ENCODE data around the gene GDE1. TPM values are rescaled to one million over a fixed set of nuclear protein-coding genes. Genes with fewer than 3 reads are reported as not detected.

The GDE1 gene
- total and polyA plus RNA-seq, 9 of the 15 experiments (the other 6 are each of a cell fraction or from before 2014, with no cell fraction given), result 18.8 to 40.5 (median 22.3) TPM

- no TSS peak for BruUV-seq (replicated peaks)
- Histone ChIP-seq H3K36me3 (ENCODE audit: control insufficient read depth, insufficient read depth, low read length) (no peaks in the 10 kb centered on the region), H3K27ac (ENCODE audit: extremely low read depth, low read depth, low read length) (no peak overlapping the region), H3K4me1 (replicated peaks in 1 of 2; ENCODE audit: control insufficient read depth in 2 of 2, insufficient read depth in 2 of 2, low read length in 2 of 2) (no peaks in the 10 kb centered on the region), H3K27me3 (ENCODE audit: control insufficient read depth in 2 of 2, insufficient read depth in 2 of 2, low read length in 2 of 2) (no peaks in the 10 kb centered on the region), H3K9me3 (replicated peaks; ENCODE audit: control insufficient read depth, insufficient read depth, low read depth, low read length) (no peaks in the 10 kb centered on the region), H3K4me2 (ENCODE audit: insufficient read depth, low read length) (peak overlapping the region; percentile 43), H4K20me1 (replicated peaks; ENCODE audit: control insufficient read depth, insufficient read depth, low read length) (no peaks in the 10 kb centered on the region), H2AFZ (ENCODE audit: low read depth, low read length) (peak overlapping the region; percentile 82), H3K9ac (ENCODE audit: insufficient read depth in 1 of 2, low read depth in 2 of 2, low read length in 2 of 2) (no peak overlapping the region; a peak in 1 of 4 replicates), H3K79me2 (ENCODE audit: control insufficient read depth, insufficient read depth, low read length) (no peaks in the 10 kb centered on the region), H3K4me3 (no peak overlapping the region), H3K9me1 (ENCODE audit: control insufficient read depth, insufficient read depth, low read length) (no peaks in the 10 kb centered on the region)
- WGBS (ENCODE audit: insufficient coverage, low coverage, missing lambda C conversion rate), result 34% methylated on average over 8 of the region's 9 CpGs
- peak in 2 of 4 experiments; percentile 26 to 34 for DNase-seq (ENCODE audit: extremely low read depth in 1 of 4, low spot score in 3 of 4)
- ChIA-PET POLR2A (interaction anchor here (0.6 to 1.1 kb wide), 4 partner anchors 11 to 503 kb away, joined by 3 to 7 read pairs (median 4); no protein-coding TSS in a partner anchor), CTCF (ENCODE audit: low intra/inter-chr PET ratio) (no interaction called here)
- ATAC-seq, result peak; percentile 97
- in situ Hi-C loops (cut with MboI), result no loop called here
- intact Hi-C loops (cut with micrococcal nuclease), result no loop called here
- no peak for FAIRE-seq
- TF ChIP-seq USF1 (CRISPR knock-in tag; IDR thresholded peaks at IDR 0.05) (peak; percentile 78), POLR3G (IDR thresholded peaks at IDR 0.05; ENCODE audit: extremely low read depth, insufficient read length, insufficient replicate concordance) (no peak), CBX2 (IDR thresholded peaks at IDR 0.05; ENCODE audit: insufficient read depth, low read length, poor library complexity, severe bottlenecking) (no peak), POLR2A (conservative IDR thresholded peaks at IDR 0.05) (no peak), TAF9B (IDR thresholded peaks at IDR 0.05; ENCODE audit: partially characterized antibody) (no peak), RAD21 (CRISPR knock-in tag; conservative IDR thresholded peaks at IDR 0.05 in 1 of 2, IDR thresholded peaks at IDR 0.05 in 1 of 2) (peak in 1 of 2 experiments; percentile 23; a peak in 2 of 4 replicates), TFAM (CRISPR knock-in tag; conservative IDR thresholded peaks at IDR 0.05) (no peak), SMAD4 (CRISPR knock-in tag; conservative IDR thresholded peaks at IDR 0.05) (0 out of 2 replicates have a peak, but pooled peaks have one; percentile 15), ZNF347 (CRISPR knock-in tag; IDR thresholded peaks at IDR 0.05; ENCODE audit: low read depth) (no peak), ZFP91 (CRISPR knock-in tag; IDR thresholded peaks at IDR 0.05) (no peak), ZNF274 (IDR thresholded peaks at IDR 0.05; ENCODE audit: borderline replicate concordance, low read depth, low read length) (no peak), TBL1XR1 (IDR thresholded peaks at IDR 0.05; ENCODE audit: low read length in 2 of 2) (no peak), SNIP1 (IDR thresholded peaks at IDR 0.05; ENCODE audit: low read depth) (no peak), POLR2AphosphoS5 (IDR thresholded peaks at IDR 0.05; ENCODE audit: control insufficient read depth, insufficient read depth, low read depth, low read length) (no peak), ZEB2 (IDR thresholded peaks at IDR 0.05) (no peak), FOS (IDR thresholded peaks at IDR 0.05; ENCODE audit: extremely low read depth, insufficient read length) (peak; percentile 49), NFYB (IDR thresholded peaks at IDR 0.05; ENCODE audit: extremely low read depth, insufficient read length) (peak; percentile 69), CEBPG (CRISPR knock-in tag; IDR thresholded peaks at IDR 0.05) (no peak), CEBPG (tag; conservative IDR thresholded peaks at IDR 0.05 in 1 of 2, IDR thresholded peaks at IDR 0.05 in 1 of 2) (no peak), ARHGAP35 (IDR thresholded peaks at IDR 0.05; ENCODE audit: partially characterized antibody) (no peak), NR2F6 (CRISPR knock-in tag; IDR thresholded peaks at IDR 0.05) (no peak), BHLHE40 (IDR thresholded peaks at IDR 0.05; ENCODE audit: low read length) (no peak), PHB (CRISPR knock-in tag; IDR thresholded peaks at IDR 0.05) (no peak)
These were observed 63.0 kb downstream of the GDE1 start for GRCh38 chr16:19458722-19459379.
